ENCODE measurements around the gene AGAP1.

DNA sequence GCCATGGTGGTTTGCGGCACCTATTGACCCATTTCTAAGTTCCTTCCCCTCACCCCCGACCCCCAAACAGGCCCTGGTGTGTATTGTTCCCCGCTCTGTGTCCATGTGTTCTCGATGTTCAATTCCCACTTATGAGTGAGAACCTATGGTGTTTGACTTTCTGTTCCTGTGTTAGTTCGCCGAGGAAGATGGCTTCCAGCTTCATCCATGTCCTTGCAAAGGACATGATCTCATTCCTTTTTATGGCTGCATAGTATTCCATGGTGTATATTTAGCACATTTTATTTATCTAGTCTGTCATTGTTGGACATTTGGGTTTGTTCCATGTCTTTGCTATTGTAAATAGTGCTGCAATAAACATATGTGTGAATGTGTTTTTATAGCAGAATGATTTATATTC is 490.7 kb downstream of the AGAP1 start:
- no peak for TF ChIP-seq POLR2AphosphoS5 (IDR thresholded peaks at IDR 0.05; ENCODE audit: low read depth, low read length)
- TF ChIP-seq POLR2A (IDR thresholded peaks at IDR 0.05; ENCODE audit: low read depth, low read length), result no peak
